ENCODE measurements around the gene TOMM20L. TPM values are rescaled to one million over a fixed set of nuclear protein-coding genes. Genes with fewer than 3 reads are reported as not detected.

The TOMM20L gene
- total RNA-seq, 1 experiment from 2014 or later: not detected

GRCh38 chr14:58367296-58367695, 28.4 kb upstream of the TOMM20L start:
- no peak overlapping the region for H4K91ac ChIP-seq (ENCODE audit: insufficient read length, low read depth, low read length)
- no peak overlapping the region for H3K56ac ChIP-seq (ENCODE audit: insufficient read length, low read depth, low read length)
- H4K5ac ChIP-seq (ENCODE audit: insufficient read length, low read depth, low read length): no peak overlapping the region
- no peaks in the 10 kb centered on the region for H3K4me1 ChIP-seq (ENCODE audit: insufficient read depth, low read length)
- no peaks in the 10 kb centered on the region for H3K9me3 ChIP-seq (ENCODE audit: control insufficient read depth, low read depth, low read length)
- no peak overlapping the region for H3K4me2 ChIP-seq (ENCODE audit: insufficient read depth, insufficient read length, low read length)
- H3K23me2 ChIP-seq (ENCODE audit: insufficient read length, low read depth, low read length, poor library complexity, severe bottlenecking): no peaks in the 10 kb centered on the region
- no peak overlapping the region for H2BK12ac ChIP-seq (ENCODE audit: insufficient read length, low read depth, low read length)
- peak overlapping the region in 1 of 3 experiments; percentile 79; a peak in 1 of 7 replicates for H3K27ac Mint-ChIP-seq
- no peak overlapping the region for H2BK15ac ChIP-seq (ENCODE audit: low read depth, low read length)
- H3K27me3 ChIP-seq (ENCODE audit: insufficient read depth, low read length): no peaks in the 10 kb centered on the region
- H3K9ac ChIP-seq (ENCODE audit: extremely low read depth, insufficient read length, low read length): no peak overlapping the region
- no peak overlapping the region for H3K14ac ChIP-seq (ENCODE audit: insufficient read depth, low read length)
- no peak overlapping the region for H2AFZ ChIP-seq (ENCODE audit: low read length)
- H2BK20ac ChIP-seq (ENCODE audit: low read depth, low read length, poor library complexity, severe bottlenecking): no peak overlapping the region
- H3K79me1 ChIP-seq (ENCODE audit: insufficient read depth, low read depth, low read length, poor library complexity, severe bottlenecking): no peaks in the 10 kb centered on the region
- H3K36me3 Mint-ChIP-seq (ENCODE audit: insufficient read depth in 1 of 3, low read depth in 3 of 3): peaks cover 6 to 51% (median 45%) of the 10 kb centered on the region in 3 experiments; a peak in 6 of 7 replicates
- H3K9me3 Mint-ChIP-seq: no peaks in the 10 kb centered on the region
- DNase-seq: no peak
- H3T11ph ChIP-seq (ENCODE audit: low read length): no peak overlapping the region
- H3K27ac ChIP-seq (ENCODE audit: insufficient read length, low read depth, low read length): no peak overlapping the region
- no peak overlapping the region for H4K8ac ChIP-seq (replicated peaks; ENCODE audit: insufficient read length, low read depth, low read length)
- H3K4me1 Mint-ChIP-seq: no peaks in the 10 kb centered on the region; a peak in 1 of 4 replicates
- H3K23ac ChIP-seq (ENCODE audit: insufficient read length, low read depth, low read length): no peak overlapping the region
- H3K4ac ChIP-seq (ENCODE audit: low read depth, low read length): no peak overlapping the region
- TF ChIP-seq, protein P1, sequence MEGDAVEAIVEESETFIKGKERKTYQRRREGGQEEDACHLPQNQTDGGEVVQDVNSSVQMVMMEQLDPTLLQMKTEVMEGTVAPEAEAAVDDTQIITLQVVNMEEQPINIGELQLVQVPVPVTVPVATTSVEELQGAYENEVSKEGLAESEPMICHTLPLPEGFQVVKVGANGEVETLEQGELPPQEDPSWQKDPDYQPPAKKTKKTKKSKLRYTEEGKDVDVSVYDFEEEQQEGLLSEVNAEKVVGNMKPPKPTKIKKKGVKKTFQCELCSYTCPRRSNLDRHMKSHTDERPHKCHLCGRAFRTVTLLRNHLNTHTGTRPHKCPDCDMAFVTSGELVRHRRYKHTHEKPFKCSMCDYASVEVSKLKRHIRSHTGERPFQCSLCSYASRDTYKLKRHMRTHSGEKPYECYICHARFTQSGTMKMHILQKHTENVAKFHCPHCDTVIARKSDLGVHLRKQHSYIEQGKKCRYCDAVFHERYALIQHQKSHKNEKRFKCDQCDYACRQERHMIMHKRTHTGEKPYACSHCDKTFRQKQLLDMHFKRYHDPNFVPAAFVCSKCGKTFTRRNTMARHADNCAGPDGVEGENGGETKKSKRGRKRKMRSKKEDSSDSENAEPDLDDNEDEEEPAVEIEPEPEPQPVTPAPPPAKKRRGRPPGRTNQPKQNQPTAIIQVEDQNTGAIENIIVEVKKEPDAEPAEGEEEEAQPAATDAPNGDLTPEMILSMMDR (conservative IDR thresholded peaks at IDR 0.05): no peak
- no CpG with 5 or more reads among the region's 3 CpGs for WGBS (ENCODE audit: extremely low coverage, insufficient read length, low lambda C conversion rate)
- H3K4me3 Mint-ChIP-seq: no peak overlapping the region
- H2BK5ac ChIP-seq (ENCODE audit: insufficient read length, low read length): no peak overlapping the region
- H4K20me1 ChIP-seq (ENCODE audit: control insufficient read depth, insufficient read depth, insufficient read length): no peaks in the 10 kb centered on the region
- H3K27me3 Mint-ChIP-seq (ENCODE audit: low read depth): no peaks in the 10 kb centered on the region
- H3K18ac ChIP-seq (ENCODE audit: insufficient read length, low read depth, low read length): no peak overlapping the region
- H3K79me2 ChIP-seq (ENCODE audit: insufficient read depth, low read length): no peaks in the 10 kb centered on the region
- no peak overlapping the region for H2AK5ac ChIP-seq (ENCODE audit: insufficient read length, low read length)
- H2BK120ac ChIP-seq (ENCODE audit: low read depth, low read length, poor library complexity, severe bottlenecking): no peak overlapping the region
